Liver (tissue), 9 donors: ENCODE results near the gene MAD2L2. TPM values are rescaled to one million over a fixed set of nuclear protein-coding genes. Genes with fewer than 3 reads are reported as not detected.

Experiments
- DNase-seq: peaks from one replicate; pipeline ENCODE4 v3.0.0-alpha.2; 2017; ENCODE audit warnings: low spot score
- H3K27ac ChIP-seq, 2 donors: one replicate each; pipeline ENCODE4 v1.7.0; 2013; ENCODE audit warnings: inconsistent platforms in 2 of 2, low read length in 2 of 2, control low read depth in 1 of 2, low read depth in 1 of 2, mild to moderate bottlenecking in 1 of 2
- H3K27me3 ChIP-seq, 4 donors: one replicate each; pipeline versions ENCODE4 v1.6.1 to v1.7.0; 2013; ENCODE audit warnings: low read length in 3 of 4, inconsistent platforms in 1 of 4, mild to moderate bottlenecking in 1 of 4, moderate library complexity in 1 of 4; ENCODE audit not compliant: control insufficient read depth in 4 of 4, insufficient read depth in 4 of 4
- H3K36me3 ChIP-seq, 4 donors: one replicate each; pipeline versions ENCODE4 v1.6.1 to v1.7.0; 2013; ENCODE audit warnings: low read length in 3 of 4, mild to moderate bottlenecking in 3 of 4, low read depth in 1 of 4, moderate library complexity in 1 of 4; ENCODE audit not compliant: control insufficient read depth in 4 of 4, insufficient read depth in 3 of 4
- H3K4me1 ChIP-seq, 4 donors: one replicate each; pipeline versions ENCODE4 v1.6.1 to v1.7.0; 2013; ENCODE audit warnings: low read length in 3 of 4, mild to moderate bottlenecking in 3 of 4, moderate library complexity in 1 of 4; ENCODE audit not compliant: control insufficient read depth in 4 of 4, insufficient read depth in 4 of 4
- H3K4me3 ChIP-seq, 3 donors: one replicate each; pipeline versions ENCODE4 v1.6.1 to v1.7.0; 2013; ENCODE audit warnings: low read length in 3 of 3, control low read depth in 1 of 3, low read depth in 1 of 3, mild to moderate bottlenecking in 1 of 3
- H3K9ac ChIP-seq, 2 donors: one replicate each; pipeline ENCODE4 v1.7.0; 2013; ENCODE audit warnings: low read length in 2 of 2, mild to moderate bottlenecking in 2 of 2, moderate library complexity in 2 of 2, control low read depth in 1 of 2, low read depth in 1 of 2
- H3K9me3 ChIP-seq, 4 donors: one replicate each; pipeline versions ENCODE4 v1.6.1 to v1.7.0; 2013; ENCODE audit warnings: low read length in 3 of 4; ENCODE audit not compliant: control insufficient read depth in 4 of 4
- ATF3 ChIP-seq: IDR thresholded peaks from 2 replicates; pipeline ENCODE4 v1.6.1; 2016; ENCODE audit warnings: antibody characterized with exemption
- EGR1 ChIP-seq, 2 donors: IDR thresholded peaks; 2 replicates each; pipeline ENCODE4 v1.6.1; 2016 to 2018; ENCODE audit warnings: antibody characterized with exemption in 2 of 2, low read depth in 2 of 2
- FOXA1 ChIP-seq: IDR thresholded peaks from 2 replicates; pipeline ENCODE4 v1.6.1; 2016; ENCODE audit warnings: antibody characterized with exemption
- FOXA2 ChIP-seq: IDR thresholded peaks from 2 replicates; pipeline ENCODE4 v1.6.1; 2016; ENCODE audit warnings: antibody characterized with exemption
- GABPA ChIP-seq, 2 donors: IDR thresholded peaks in 1 of 2; conservative IDR thresholded peaks in 1 of 2; 2 replicates each; pipeline ENCODE4 v1.6.1; 2016; ENCODE audit warnings: antibody characterized with exemption in 2 of 2, mild to moderate bottlenecking in 1 of 2, moderate library complexity in 1 of 2
- HNF4A ChIP-seq, 2 donors: conservative IDR thresholded peaks; 2 replicates each; pipeline ENCODE4 v1.6.1; 2016; ENCODE audit warnings: antibody characterized with exemption in 2 of 2, mild to moderate bottlenecking in 2 of 2
- HNF4G ChIP-seq: IDR thresholded peaks from 2 replicates; pipeline ENCODE4 v1.6.1; 2016; ENCODE audit warnings: antibody characterized with exemption
- JUND ChIP-seq, 2 donors: IDR thresholded peaks; 2 replicates each; pipeline ENCODE4 v1.6.1; 2016; ENCODE audit warnings: antibody characterized with exemption in 2 of 2
- NR2F2 ChIP-seq: IDR thresholded peaks from 2 replicates; pipeline ENCODE4 v1.6.1; 2016; ENCODE audit warnings: antibody characterized with exemption
- RAD21 ChIP-seq, 2 donors: IDR thresholded peaks; 2 replicates each; pipeline ENCODE4 v1.6.1; 2016; ENCODE audit warnings: antibody characterized with exemption in 2 of 2, mild to moderate bottlenecking in 2 of 2
- RXRA ChIP-seq, 2 donors: IDR thresholded peaks; 2 replicates each; pipeline ENCODE4 v1.6.1; 2017 to 2018; ENCODE audit warnings: antibody characterized with exemption in 2 of 2, mild to moderate bottlenecking in 1 of 2
- SP1 ChIP-seq: IDR thresholded peaks from 2 replicates; pipeline ENCODE4 v1.6.1; 2018; ENCODE audit warnings: antibody characterized with exemption, mild to moderate bottlenecking
- TAF1 ChIP-seq: conservative IDR thresholded peaks from 2 replicates; pipeline ENCODE4 v1.6.1; 2016; ENCODE audit warnings: antibody characterized with exemption, mild to moderate bottlenecking
- YY1 ChIP-seq: IDR thresholded peaks from 2 replicates; pipeline ENCODE4 v1.6.1; 2016; ENCODE audit warnings: antibody characterized with exemption, mild to moderate bottlenecking
- WGBS: extraction: QIAGEN DNeasy Blood & Tissue Kit; methylation state at CpG from one replicate; pipeline ENCODE4 v1.1.7; 2013; 5-methylcytosine and 5-hydroxymethylcytosine counted together
- polyA plus RNA-seq, 2 donors: library from polyadenylated mRNA; stranded (reverse) in 1 of 2; unstranded in 1 of 2; fragments of 200-250 nt in 1 of 2; fragments of >200 nt in 1 of 2; fragmentation: Nextera tagmentation in 1 of 2; extraction: Ambion mirVana in 1 of 2; gene quantifications; one replicate each; pipeline versions ENCODE4 v1.2.1 to v1.2.3, GENCODE V29; 2013 to 2015
- total RNA-seq, 2 donors: library from RNA; depleted of rRNA; stranded (reverse); fragments of >200 nt; gene quantifications; one replicate each; pipeline ENCODE4 v1.2.3, GENCODE V29; 2014
- TF ChIP-seq, protein P1 (sequence below): IDR thresholded peaks from 2 replicates; pipeline ENCODE4 v1.6.1; 2016; ENCODE audit warnings: antibody characterized with exemption
- TF ChIP-seq, protein P2 (sequence below): IDR thresholded peaks from 2 replicates; pipeline ENCODE4 v1.6.1; 2016; ENCODE audit warnings: antibody characterized with exemption, mild to moderate bottlenecking
- TF ChIP-seq, protein P3 (sequence below): IDR thresholded peaks from 2 replicates; pipeline ENCODE4 v1.6.1; 2016; ENCODE audit warnings: antibody characterized with exemption
- TF ChIP-seq, protein P4 (sequence below): fragments of 150-350 bp; IDR thresholded peaks from 2 replicates; pipeline ENCODE4 v1.5.1; 2017; ENCODE audit warnings: improper control_type of control experiment, low read depth, low read length; ENCODE audit not compliant: missing input control
- donor health status: healthy.
- donor health status: healthy.
- donor health status: healthy.
- donor health status: healthy.
- donor health status: healthy.

MAD2L2 gene
- total and polyA plus RNA-seq, 4 donors, result 17.5 to 43.1 (median 31.9) TPM

GRCh38 chr1:11697893-11698210 lies 16.9 kb upstream of the MAD2L2 start:
- H3K4me3 ChIP-seq, result no peak overlapping the region
- H3K27ac ChIP-seq, result no peak overlapping the region
- no peak for DNase-seq
- no peaks in the 10 kb centered on the region for H3K9me3 ChIP-seq
- no peak overlapping the region for H3K9ac ChIP-seq
- WGBS, result 83% methylated on average over 5 of the region's 5 CpGs
- H3K36me3 ChIP-seq, result no peaks in the 10 kb centered on the region
- no peak for TF ChIP-seq GABPA (IDR thresholded peaks at IDR 0.05 in 1 of 2, conservative IDR thresholded peaks at IDR 0.05 in 1 of 2)
- TF ChIP-seq, protein P1, sequence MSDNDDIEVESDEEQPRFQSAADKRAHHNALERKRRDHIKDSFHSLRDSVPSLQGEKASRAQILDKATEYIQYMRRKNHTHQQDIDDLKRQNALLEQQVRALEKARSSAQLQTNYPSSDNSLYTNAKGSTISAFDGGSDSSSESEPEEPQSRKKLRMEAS, result no peak
- TF ChIP-seq RAD21 (IDR thresholded peaks at IDR 0.05), result no peak
- no peak for TF ChIP-seq SP1
- no peak for TF ChIP-seq TAF1
- no peaks in the 10 kb centered on the region for H3K4me1 ChIP-seq
- peaks cover 0 to 5% (median 2%) of the 10 kb centered on the region in 4 donors for H3K27me3 ChIP-seq

DNA sequence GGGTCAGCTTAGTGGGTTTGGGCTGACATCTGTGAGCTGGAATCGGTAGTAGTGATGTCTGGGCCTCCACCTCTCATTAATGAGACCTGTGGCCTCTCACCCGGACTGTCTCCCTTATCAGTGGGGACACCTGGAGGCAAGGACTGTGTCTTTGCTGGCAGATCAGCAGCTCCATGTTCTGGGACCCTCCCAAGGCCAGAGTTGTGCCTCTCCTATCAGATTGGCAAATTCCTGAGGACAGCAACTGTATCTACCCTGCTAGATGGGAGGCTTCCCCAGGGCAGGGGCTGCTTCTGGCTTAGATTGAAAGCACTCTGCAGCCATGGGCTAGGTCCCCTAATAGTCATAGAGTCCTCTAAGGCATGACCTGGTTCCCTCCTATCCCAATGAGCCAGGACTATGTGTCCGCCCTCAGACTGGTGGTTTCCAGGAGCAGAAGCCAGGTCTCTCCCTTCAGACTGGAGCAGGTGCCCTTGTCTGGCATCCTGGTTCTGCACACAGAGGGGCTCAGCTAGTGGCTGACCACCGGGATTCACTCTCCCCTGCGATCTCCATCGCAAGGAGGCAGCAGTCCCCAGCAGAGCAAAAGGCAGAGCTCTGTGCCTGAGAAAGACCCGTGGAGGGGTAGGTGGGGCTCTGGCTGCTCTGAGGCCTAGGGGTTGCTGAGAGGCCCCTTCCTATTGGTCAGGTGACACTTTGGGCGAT lies 16.4 kb upstream of the MAD2L2 start:
- H3K27ac ChIP-seq, result no peak overlapping the region
- H3K36me3 ChIP-seq, result no peaks in the 10 kb centered on the region
- H3K4me3 ChIP-seq, result no peak overlapping the region
- H3K4me1 ChIP-seq, result no peaks in the 10 kb centered on the region
- H3K27me3 ChIP-seq, result peaks cover 0 to 6% (median 3%) of the 10 kb centered on the region in 4 donors
- WGBS, result 75% methylated on average over 8 of the region's 8 CpGs
- H3K9ac ChIP-seq, result no peak overlapping the region
- H3K9me3 ChIP-seq, result no peaks in the 10 kb centered on the region
- peak; percentile 40 for DNase-seq
- TF ChIP-seq FOXA1 (no peak), SP1 (no peak), EGR1 (IDR thresholded peaks at IDR 0.05; ENCODE audit: low read depth in 2 of 2) (no peak), NR2F2 (no peak), HNF4G (no peak), FOXA2 (no peak), HNF4A (conservative IDR thresholded peaks at IDR 0.05) (no peak), YY1 (no peak), JUND (IDR thresholded peaks at IDR 0.05) (no peak), TAF1 (no peak), RXRA (IDR thresholded peaks at IDR 0.05) (no peak), GABPA (IDR thresholded peaks at IDR 0.05 in 1 of 2, conservative IDR thresholded peaks at IDR 0.05 in 1 of 2) (no peak), RAD21 (IDR thresholded peaks at IDR 0.05) (no peak), ATF3 (no peak)
- TF ChIP-seq, protein P2, sequence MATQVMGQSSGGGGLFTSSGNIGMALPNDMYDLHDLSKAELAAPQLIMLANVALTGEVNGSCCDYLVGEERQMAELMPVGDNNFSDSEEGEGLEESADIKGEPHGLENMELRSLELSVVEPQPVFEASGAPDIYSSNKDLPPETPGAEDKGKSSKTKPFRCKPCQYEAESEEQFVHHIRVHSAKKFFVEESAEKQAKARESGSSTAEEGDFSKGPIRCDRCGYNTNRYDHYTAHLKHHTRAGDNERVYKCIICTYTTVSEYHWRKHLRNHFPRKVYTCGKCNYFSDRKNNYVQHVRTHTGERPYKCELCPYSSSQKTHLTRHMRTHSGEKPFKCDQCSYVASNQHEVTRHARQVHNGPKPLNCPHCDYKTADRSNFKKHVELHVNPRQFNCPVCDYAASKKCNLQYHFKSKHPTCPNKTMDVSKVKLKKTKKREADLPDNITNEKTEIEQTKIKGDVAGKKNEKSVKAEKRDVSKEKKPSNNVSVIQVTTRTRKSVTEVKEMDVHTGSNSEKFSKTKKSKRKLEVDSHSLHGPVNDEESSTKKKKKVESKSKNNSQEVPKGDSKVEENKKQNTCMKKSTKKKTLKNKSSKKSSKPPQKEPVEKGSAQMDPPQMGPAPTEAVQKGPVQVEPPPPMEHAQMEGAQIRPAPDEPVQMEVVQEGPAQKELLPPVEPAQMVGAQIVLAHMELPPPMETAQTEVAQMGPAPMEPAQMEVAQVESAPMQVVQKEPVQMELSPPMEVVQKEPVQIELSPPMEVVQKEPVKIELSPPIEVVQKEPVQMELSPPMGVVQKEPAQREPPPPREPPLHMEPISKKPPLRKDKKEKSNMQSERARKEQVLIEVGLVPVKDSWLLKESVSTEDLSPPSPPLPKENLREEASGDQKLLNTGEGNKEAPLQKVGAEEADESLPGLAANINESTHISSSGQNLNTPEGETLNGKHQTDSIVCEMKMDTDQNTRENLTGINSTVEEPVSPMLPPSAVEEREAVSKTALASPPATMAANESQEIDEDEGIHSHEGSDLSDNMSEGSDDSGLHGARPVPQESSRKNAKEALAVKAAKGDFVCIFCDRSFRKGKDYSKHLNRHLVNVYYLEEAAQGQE, result no peak
- TF ChIP-seq, protein P1, result no peak
- TF ChIP-seq, protein P3, sequence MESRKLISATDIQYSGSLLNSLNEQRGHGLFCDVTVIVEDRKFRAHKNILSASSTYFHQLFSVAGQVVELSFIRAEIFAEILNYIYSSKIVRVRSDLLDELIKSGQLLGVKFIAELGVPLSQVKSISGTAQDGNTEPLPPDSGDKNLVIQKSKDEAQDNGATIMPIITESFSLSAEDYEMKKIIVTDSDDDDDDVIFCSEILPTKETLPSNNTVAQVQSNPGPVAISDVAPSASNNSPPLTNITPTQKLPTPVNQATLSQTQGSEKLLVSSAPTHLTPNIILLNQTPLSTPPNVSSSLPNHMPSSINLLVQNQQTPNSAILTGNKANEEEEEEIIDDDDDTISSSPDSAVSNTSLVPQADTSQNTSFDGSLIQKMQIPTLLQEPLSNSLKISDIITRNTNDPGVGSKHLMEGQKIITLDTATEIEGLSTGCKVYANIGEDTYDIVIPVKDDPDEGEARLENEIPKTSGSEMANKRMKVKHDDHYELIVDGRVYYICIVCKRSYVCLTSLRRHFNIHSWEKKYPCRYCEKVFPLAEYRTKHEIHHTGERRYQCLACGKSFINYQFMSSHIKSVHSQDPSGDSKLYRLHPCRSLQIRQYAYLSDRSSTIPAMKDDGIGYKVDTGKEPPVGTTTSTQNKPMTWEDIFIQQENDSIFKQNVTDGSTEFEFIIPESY, result no peak
- TF ChIP-seq, protein P4, sequence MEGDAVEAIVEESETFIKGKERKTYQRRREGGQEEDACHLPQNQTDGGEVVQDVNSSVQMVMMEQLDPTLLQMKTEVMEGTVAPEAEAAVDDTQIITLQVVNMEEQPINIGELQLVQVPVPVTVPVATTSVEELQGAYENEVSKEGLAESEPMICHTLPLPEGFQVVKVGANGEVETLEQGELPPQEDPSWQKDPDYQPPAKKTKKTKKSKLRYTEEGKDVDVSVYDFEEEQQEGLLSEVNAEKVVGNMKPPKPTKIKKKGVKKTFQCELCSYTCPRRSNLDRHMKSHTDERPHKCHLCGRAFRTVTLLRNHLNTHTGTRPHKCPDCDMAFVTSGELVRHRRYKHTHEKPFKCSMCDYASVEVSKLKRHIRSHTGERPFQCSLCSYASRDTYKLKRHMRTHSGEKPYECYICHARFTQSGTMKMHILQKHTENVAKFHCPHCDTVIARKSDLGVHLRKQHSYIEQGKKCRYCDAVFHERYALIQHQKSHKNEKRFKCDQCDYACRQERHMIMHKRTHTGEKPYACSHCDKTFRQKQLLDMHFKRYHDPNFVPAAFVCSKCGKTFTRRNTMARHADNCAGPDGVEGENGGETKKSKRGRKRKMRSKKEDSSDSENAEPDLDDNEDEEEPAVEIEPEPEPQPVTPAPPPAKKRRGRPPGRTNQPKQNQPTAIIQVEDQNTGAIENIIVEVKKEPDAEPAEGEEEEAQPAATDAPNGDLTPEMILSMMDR, result no peak
